GM18505 (cell line): ENCODE data around the gene RASGRP3.
A peak's percentile ranks its signal among the peaks of the same experiment; 100 is the strongest.
"Not testable (repeated sequence)": the region's sequence is repeated elsewhere in the genome, so short reads cannot be mapped to it uniquely, and the experiment has no call there.

Experiments
- ATAC-seq: cut with Tn5 transposase; IDR thresholded peaks from one replicate; pipeline ENCODE4 v1.9.1; 2021; ENCODE audit not compliant: unreplicated experiment
- POLR2A ChIP-seq: IDR thresholded peaks from 4 replicates; pipeline ENCODE4 v1.6.1; 2011; ENCODE audit warnings: borderline replicate concordance; ENCODE audit not compliant: insufficient read depth, insufficient read length; ENCODE audit errors: extremely low read depth

The RASGRP3 gene, protein sequence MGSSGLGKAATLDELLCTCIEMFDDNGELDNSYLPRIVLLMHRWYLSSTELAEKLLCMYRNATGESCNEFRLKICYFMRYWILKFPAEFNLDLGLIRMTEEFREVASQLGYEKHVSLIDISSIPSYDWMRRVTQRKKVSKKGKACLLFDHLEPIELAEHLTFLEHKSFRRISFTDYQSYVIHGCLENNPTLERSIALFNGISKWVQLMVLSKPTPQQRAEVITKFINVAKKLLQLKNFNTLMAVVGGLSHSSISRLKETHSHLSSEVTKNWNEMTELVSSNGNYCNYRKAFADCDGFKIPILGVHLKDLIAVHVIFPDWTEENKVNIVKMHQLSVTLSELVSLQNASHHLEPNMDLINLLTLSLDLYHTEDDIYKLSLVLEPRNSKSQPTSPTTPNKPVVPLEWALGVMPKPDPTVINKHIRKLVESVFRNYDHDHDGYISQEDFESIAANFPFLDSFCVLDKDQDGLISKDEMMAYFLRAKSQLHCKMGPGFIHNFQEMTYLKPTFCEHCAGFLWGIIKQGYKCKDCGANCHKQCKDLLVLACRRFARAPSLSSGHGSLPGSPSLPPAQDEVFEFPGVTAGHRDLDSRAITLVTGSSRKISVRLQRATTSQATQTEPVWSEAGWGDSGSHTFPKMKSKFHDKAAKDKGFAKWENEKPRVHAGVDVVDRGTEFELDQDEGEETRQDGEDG

DNA sequence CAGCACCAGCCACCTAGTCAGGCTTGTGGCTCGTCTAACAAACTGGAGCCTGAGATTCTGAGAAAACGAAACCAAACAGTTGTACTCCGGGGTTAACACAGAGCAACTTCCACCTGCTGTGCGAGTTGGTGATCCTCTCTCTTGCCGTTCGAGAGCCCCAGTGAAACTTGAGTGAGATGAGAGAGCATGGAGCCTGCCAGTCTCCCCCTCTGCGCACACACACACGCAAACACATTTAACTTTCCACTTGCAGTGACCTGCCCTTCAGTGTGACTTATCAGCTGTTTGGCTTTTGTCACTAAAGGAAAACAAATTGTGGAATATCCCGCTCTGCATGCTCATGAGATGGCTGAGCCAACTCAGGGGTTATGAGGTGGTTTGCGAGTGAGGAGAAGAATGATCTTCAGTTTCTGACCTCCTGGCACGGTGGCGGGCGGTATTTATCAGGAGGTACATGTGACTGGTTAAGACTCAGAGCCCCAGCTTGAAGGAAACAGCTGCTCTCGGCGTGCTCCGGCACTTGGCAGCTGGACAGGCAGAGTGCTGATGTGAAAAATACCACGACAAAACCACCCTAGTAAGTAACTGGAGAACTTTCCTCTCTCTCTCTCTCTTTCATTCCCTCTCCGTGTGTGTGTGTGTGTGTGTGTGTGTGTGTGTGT lies at the start of gene RASGRP3:
TSS of gene RASGRP3 (plus strand) at position 519 of the 662 bp plus-strand sequence. CDS start 38,488 bp downstream, outside the sequence.
- peak; percentile 53 for ATAC-seq
- peak; percentile 86 for TF ChIP-seq POLR2A

DNA sequence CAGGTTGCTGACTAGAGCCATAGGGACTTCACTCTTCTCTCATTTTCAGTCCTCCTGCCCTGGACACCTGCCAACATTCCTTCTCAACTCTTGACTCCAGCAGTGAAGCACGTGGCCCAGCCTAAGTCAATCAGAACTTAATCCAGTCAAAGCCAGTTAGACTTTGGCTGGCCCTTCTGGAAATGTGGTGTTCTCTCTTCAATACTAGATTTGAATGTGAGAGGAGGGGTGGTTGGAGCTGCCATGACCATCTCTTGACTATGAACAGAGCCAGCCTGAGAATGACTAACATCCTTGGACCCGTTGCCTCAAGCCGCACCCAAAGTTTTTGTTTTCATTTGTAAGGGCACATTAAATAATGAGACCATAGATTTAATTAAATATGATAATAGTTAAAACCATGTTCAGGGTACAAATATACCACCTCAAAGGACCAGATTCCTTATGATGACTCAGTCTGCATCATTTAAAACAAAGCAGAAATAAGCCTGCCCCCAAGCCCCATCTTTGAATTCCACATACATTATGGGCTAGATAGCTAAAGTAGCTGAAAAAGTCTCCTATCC lies 49.7 kb upstream of the RASGRP3 start:
- ATAC-seq, result no peak
- no peak for TF ChIP-seq POLR2A

- no peak for ATAC-seq
- no peak for TF ChIP-seq POLR2A
Measured at GRCh38 chr2:33430077-33430476, 46.4 kb upstream of the RASGRP3 start.

DNA sequence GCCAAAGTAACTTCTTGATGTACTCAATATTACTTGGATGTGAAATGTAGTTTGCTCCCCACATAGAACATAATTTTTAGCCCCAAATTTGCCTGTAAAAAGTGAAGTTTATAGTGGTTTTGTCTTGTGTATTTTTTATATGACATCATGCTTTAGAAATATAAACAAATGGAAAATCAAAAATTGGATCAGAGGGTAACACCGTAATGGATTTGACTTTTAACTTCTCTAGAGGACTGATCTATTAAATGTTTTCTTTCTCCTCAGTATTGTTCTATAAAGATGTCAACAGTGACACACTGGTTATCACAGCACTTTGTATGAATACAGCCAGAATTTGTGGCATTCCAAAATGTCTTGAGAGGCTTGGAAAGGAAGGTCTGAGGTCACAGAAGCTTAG lies 45.6 kb upstream of the RASGRP3 start:
- no peak for TF ChIP-seq POLR2A
- no peak for ATAC-seq

GRCh38 chr2:33432871-33433270 lies 43.6 kb upstream of the RASGRP3 start:
- TF ChIP-seq POLR2A, result no peak
- no peak for ATAC-seq

- no peak for TF ChIP-seq POLR2A
- no peak for ATAC-seq
Measured at GRCh38 chr2:33433279-33434235, 42.9 kb upstream of the RASGRP3 start.

DNA sequence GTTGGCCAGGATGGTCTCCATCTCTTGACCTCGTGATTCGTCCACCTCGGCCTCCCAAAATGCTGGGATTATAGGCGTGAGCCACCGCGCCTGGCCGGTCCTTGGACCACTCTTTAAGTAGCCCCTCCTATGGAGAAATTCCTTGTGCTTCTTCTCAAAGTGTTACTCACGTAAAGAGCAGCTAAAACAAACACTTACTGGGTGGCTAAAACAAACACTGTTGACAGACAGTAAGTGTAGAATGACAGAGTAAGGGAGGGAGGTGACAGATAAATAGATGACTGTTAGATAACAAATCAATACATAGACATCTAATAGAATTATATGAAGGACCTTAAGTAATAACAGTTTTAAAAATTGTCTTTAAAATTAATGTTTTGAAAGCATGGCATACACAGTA lies 40.9 kb upstream of the RASGRP3 start:
- ATAC-seq, result no peak

DNA sequence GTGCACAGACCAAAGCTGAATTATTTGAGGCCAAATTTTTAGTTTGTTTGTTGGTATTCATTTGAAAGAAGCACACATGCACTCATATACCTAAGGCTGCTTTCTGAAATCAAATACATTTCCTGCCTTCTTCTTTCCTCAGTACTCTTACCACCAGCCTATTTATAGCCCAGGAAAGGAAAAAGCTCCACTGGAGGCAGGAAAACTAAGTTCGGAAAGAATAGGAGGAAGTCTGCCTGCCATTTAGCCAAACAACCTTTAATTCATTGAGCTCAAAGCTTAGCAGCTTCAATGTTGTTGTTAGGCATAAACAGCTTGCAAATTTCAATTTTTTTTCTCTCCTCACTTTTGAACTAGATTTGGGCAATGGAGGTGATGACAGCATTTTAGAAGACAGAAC lies 40.4 kb upstream of the RASGRP3 start:
- ATAC-seq, result no peak
- TF ChIP-seq POLR2A, result no peak

More for the DNA sequence above, 40.9 kb upstream of the RASGRP3 start:
- no peak for TF ChIP-seq POLR2A

DNA sequence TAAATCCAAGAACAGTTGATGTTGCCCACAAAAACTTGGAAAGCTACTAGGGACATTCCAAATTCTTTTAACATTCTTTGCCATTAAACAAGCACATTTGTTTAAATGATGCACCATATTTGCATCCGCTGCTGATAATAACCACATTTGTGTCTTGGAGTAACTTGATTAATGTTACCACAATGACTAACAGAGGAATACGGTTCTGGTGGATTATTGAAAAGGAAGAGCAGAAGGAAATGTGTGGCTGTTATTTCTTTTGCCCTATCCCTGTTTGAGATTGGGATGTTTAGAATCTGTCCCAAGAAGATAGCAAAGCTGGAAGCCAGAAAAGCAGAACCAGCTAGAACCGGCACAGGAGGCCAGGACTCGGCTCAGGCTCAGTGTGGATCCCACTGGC lies 39.2 kb upstream of the RASGRP3 start:
- TF ChIP-seq POLR2A, result no peak
- ATAC-seq, result no peak

- no peak for ATAC-seq
- no peak for TF ChIP-seq POLR2A
Measured at GRCh38 chr2:33437815-33438214, 38.6 kb upstream of the RASGRP3 start.

DNA sequence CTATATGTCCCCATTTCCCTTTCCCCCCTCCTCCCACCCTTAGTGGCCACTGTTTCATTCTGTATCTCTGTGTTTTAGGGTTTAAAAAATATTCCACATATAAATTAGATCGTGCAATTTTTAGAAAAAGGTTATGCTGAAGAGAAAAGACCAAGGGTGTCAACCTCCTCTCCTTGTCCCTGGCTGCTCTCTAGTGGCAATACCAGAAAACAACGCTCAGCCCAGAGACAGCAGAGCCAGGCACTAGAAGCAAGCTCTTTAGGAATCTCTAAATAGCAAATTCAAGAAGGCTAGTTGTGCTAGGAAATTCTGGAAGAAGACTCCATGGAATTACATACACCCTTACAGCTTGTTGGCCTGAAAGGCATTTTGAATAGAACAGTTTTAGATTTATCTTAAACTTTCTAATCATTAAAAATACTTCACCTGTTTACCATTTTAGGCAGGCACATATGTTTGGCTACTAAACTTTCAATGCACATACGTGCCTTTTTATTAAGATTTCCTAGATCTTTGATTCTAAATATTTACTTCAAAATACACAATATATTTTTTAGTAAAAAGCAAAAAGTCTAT lies 35.1 kb upstream of the RASGRP3 start:
- no peak for TF ChIP-seq POLR2A
- peak; percentile 90 for ATAC-seq

GRCh38 chr2:33442052-33442451 lies 34.4 kb upstream of the RASGRP3 start:
- not testable (repeated sequence) for ATAC-seq
